NOMO-1 treated with DMSO at 0.1 percent for 48 hours (cell line): ENCODE results near the gene CRHR2.

Experiments
- DNase-seq: peaks from one replicate; lab custom pipeline; 2025; ENCODE audit not compliant: unreplicated experiment; lab: John Stamatoyannopoulos, UW

Gene CRHR2

DNA sequence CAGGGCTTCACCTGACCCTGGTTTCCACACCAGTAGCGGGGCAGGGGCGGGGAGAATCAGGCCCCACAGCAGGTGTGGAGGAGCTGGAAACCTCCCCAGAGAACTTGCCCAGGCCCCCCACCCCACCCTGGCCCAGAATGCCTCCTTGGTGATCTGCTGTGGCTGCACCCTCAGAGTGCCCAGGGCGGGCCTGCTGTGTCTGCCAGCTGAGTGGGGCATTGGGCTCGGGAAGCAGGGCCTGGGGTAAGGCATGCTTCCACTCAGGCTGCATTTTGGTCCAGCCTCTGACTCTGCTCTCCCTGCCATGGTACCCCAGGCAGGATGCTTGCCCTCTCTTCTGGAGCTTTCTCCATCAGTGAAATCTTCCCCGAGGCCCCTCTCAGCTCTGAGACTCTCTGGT is 1.1 kb upstream of the CRHR2 start:
- DNase-seq, result no peak

DNA sequence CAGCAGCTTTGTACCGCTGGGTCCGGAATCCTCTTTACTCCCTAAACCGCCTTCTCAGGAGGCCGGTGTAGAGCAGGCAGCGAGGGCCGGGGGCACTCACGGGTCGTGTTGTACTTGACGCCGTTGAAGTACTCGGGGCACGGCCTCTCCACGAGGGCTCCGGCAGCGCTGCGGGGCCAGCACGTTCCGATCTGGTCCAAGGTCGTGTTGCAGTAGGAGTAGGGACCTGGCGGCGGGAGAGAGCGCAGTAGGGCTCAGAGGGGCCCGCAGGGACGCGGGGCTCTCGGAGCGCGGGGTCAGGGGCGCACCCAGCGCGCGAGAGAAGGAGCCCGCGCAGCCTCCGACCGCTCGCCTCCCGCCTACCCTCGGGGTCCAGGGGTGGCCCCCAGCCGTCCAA is 443 bp downstream of the CRHR2 start:
- no peak for DNase-seq

DNA sequence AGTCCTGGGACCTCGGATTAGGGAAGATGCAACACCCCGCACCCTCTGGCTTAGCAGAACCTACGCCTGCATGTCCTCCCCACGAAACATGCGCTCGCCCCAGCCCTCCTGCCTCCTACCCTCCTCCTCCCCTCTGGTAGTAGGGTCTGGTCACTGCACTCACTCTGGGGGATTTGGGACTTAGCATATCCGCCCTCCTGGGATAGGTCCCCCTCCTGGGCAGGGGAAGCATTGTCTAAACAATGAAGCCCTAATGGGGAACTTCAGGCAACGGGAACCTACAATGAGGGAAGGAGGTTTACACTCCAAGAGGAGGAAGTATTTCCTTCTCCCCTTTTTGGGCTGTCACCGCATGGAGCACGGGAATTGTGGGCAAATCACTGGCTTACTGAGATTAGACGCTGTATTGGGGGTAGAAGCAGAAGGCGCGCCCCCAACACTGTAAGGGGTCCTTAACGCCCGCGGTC is 892 bp downstream of the CRHR2 start:
- DNase-seq, result no peak

DNA sequence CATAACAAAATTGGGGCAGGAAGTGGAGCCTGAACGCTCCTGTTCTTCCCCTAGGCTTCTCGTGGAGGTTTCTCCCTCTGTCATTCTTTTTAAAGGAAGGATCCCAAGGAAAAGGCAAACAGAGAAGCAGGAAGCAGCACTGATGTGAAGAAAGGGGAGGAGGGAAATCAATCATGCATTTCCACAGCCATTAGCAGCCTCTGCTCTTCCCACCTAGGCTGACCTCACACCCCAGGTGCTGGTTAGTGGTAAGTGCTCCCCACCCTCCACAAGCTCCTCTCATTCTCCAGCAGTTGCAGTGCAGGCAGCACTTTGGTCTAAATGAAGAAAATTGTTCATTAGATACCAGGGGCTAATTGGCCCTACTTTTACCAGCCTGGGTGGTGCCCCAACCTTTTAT is 2.6 kb downstream of the CRHR2 start:
- DNase-seq, result no peak

DNA sequence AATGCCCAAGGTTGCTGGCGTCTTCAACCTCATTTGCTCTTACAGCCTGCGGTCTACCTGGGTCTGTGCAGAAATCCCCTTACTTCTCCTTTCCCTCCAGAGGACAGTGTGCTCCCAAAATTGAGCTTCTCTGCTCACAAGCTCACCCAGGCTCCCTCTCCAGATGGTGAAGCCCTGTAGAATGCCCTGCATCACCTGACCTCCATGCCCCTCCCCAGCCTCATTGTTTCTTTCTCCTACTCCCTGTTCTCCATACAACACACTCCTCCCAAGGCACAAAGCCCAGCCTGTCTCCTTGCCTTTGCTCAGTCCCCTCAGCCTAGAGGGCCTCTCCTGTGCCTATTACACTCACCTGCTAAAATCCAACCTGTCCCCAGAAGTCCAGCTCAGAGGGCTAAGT is 3.5 kb downstream of the CRHR2 start:
- DNase-seq, result no peak

DNA sequence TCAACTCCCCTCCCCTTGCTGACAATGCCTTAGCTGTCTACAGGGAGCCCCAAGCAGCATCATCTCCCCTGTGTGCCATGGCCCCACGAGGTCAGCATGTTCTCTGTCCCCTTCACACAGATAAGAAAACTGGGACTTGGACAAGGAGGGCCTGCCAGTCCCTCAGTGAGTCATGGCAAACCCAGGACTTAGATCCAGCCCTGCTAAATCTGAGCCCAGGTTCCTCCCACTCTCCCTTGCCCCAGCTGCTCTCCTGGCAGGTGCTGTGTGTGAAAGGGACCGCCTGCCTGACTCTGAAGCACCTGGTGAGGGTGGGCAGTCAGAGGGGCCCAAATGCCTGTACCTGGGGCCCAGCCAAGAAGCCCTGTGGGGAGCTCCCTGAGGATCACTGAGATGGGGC is 7.4 kb downstream of the CRHR2 start:
- DNase-seq, result no peak

DNA sequence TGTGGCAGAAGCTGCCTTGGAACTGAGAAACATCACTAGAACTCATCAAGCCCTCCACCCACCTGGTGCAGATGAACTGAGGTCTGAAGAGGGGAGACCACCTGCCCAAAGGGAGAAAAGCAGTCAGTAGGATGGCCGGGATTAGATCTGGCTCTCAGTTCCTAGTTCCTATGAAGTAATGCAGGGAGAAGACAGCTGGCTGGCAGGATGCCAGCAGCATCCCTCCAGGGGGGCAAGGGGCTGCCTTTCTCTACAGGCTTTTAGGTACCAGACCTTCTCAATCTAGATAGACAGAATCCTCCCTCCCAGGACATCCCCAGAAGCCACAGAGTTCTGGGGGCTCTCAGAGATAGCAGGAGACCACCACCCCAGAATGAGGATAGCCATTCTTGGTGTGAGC is 7.8 kb downstream of the CRHR2 start:
- DNase-seq, result no peak

DNA sequence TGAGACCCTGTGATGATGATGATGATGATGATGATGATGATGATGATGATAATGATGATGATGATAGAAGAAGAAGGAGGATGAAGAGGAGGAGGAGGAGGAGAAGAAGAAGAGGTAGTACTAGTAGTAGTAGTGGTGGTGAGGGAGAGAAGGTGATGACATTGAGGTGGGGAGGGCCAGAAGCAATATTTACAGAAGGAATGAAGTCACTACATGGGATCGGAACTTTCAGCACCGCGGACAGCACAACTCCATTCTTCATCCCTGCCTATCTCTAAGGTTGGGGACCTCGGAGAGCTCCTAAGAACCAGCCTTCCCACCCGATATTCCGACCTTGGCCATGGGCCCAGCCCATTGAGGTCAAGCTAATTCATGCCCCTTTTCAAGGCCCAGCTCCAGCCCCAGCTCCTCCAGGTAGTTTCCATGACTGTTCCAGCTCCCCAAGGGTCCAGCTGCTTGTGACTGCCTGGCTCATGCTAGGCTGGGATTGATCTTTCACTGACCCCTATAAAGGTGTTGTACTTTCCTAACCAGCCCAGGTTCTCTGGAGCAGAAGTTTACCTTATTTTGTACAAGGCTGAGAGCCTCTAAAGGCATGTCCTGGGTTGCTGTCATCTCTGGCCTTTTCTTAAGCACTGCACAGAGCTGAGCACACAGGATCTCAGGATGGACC is 10.3 kb downstream of the CRHR2 start:
- peak; percentile 28 for DNase-seq

DNA sequence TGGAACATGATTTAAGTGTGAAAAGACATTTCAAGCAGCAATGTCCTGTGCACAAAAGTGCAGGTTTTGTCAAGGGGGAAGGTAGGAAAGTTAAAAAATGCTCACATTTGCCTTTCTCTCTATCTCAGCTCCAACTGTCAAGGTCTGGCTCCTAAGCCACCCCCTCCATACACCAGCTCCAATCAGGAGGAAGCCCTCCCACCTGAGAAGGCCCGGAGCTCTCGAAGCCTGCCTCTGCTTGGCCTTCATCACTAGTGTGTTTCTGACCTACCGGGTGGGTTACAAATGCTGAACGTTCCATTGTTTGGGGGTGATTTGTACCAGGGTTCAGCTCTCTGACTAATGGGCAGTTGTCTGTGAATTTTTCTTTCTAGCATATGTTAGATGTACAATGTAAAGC is 14.2 kb downstream of the CRHR2 start:
- no peak for DNase-seq

DNA sequence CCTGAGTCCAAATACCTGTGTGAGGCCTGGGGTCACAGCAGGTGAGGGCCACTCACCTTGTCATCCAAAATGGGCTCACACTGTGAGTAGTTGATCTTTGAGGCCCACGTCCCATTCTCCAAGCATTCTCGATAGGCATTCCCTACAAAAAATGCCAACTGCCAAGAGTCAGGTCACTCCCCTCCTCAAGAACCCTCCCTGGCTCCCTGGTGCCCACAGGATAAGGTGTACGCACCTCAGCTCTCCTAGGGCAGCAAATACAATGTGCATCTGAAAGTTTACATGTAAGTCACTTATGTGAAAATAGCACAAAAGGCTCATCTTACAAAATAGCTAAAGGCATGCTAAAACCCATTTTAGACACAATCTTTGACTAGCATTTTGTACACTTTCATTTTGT is 15.1 kb downstream of the CRHR2 start:
- no peak for DNase-seq

DNA sequence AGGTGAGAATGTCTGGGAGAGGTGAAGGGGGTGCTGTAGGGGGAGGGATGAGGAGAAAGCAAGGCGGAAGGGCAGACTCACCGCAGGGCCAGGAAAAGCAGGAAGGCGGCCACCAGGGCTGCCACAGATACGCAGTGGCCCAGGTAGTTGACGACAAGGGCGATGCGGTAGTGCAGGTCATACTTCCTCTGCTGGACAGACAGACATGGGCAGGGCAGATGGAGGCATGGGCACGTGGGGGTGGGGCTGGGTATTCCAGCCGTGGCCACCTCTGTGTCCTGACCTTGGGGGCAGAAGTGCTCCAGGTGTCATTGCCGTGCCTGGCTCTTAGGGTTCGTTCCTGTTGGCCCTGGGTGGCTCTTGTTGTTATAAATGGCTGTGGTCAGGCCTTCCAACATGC is 16.8 kb downstream of the CRHR2 start:
- DNase-seq, result no peak

DNA sequence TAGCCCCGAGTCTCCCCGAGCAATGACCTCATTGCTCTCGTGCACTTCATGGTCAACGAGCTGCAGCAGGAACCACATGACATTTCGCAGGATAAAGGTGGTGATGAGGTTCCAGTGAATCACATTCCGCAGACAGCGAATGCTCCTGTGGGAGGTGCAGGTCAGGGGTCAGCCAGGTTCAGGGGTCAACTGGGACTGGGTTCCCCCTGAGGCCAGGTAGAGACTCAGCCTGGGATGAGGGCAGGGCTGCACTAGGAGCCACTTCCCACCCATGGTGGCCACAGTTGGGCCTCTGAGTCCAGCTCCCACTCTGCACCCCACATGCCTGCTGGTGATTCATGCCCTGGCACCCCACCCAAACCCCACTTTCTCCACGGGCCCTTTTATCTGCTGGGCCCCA is 17.2 kb downstream of the CRHR2 start:
- DNase-seq, result no peak

DNA sequence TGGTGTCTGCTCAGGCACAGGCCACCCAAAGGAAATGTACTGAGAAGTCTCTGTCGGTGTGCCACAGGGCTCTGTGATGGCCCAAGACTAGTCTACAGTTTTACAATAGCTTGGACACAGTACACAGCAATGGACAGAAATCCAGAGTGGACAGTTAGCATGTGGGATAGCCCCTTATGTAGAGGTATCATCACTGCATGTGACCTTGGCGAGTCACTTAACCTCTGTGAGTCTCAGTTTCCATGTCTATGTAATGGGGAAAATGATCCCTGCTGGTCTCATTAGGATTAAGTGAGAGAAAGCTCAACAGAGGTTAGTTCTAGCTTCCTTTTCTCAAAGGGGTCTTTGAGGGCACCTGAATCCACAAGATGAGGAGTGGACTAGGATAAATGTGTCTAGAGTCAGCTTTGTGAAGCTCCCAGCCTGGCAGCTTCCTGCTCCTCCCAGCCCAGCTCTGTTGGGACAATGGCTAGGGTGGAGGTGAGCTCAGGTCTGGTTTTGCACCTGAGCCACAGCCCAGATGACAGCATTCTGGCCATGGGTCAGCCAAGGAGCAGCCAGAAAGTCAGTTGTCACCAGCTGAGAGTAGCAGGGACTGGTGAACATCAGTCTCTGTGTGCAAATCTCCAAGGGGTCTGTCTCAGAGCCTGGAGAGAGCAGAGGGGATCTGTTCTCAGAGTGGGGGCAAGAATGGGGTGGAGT is 17.9 kb downstream of the CRHR2 start:
- no peak for DNase-seq

DNA sequence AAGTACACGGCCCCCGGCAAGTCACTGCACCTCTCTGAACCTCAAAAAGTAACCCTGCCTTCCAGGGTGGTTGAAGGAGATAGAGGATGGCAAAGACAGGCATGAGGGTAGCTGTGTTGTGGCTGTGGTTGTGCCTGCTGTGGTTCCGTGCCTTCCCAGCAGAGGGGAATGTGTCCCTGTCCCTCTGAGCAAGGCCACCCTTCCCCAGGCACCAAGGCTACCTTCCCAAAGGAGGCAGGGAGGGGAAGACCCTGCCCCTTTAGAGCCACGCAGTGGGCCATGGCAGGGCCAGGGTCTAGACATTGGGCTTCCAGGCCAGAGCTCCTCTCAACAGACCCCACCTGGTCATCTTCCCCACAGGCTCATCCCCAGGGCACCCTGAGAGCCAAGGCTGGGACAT is 18.8 kb downstream of the CRHR2 start:
- DNase-seq, result no peak

DNA sequence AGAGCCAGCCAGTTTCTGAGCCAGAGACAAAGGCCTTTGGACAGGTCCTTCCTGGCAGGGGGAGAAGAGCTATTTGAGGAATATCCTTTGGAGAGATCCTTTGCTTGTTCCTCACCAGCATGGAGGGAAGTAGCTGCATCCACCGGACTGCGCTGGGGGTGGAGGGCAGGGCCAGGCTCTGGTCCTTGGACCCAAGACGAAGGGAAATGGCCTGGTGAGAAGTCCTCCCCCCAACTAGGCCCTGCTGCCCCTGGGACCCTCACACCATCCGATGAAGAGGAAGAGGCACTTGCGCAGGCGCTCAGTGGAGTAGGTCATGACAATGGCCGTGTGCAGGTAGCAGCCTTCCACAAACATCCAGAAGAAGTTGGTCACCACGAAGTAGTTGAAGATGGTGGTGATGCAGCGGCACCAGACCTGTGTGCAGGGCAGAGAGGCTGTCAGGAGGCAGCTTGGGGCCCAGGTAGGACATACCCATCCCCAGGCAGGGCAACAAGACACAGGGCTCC is 19.8 kb downstream of the CRHR2 start:
- no peak for DNase-seq

DNA sequence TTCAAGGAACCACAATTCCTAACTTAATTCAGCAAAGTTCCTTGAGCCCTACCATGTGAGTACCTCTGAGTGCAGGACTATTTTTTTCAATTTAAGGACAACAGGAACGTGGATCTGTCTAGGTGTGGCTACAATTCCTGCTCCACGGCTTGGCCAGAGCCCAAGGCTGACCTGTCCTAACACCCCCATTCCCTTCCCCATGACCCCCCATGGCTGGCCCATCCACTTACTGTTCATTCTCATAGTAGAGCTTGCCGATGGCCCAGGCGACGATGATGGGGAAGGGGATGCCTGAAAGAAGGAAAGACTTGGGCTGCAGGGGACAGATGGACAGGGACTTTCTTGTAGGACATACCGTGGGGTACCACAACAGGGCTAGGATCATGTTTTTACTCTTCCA is 20.3 kb downstream of the CRHR2 start:
- DNase-seq, result no peak

DNA sequence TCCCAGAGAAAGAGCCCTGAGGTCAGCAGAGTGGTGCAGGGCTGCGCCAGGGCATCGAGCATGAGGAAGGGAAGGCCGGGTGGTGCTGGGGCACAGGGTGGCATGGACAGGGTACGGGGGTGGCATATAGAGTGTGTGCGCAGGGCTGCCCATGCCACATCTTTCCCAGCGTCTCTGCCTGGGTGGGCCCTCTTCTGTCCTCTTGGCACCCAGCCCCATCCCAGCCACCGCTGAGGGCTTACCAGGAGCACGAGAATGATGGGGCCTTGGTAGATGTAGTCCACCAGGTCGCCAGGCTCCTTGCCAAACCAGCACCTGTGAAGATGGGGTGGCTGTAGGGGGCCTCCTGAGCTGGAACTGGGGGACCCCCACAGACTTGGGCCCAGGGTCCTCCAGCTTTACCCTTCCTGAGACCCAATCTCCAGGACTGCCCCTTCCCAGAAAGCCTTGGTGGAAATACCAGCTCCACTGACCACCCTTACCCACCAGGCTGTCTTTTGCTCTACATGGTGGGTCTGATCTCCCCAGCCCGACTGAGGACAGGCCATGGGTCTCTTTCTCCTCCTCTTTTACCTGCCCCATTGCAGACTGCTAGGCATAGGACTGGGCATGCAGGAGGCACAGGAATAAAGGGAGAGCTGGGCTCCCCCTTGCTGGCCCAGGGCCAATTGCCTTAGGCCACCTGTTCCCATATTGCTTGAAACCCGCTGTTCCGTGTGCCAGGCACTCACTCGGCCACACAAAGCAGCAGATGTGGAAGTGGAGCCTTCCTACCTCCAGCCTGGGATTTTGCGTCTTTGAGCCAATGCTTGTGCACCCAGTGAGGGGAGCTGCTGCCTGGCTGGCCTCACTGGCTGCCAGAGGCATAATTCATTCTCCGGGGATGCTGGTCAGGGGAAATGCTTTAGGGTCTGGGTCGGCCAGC is 21.7 kb downstream of the CRHR2 start:
- DNase-seq, result no peak

DNA sequence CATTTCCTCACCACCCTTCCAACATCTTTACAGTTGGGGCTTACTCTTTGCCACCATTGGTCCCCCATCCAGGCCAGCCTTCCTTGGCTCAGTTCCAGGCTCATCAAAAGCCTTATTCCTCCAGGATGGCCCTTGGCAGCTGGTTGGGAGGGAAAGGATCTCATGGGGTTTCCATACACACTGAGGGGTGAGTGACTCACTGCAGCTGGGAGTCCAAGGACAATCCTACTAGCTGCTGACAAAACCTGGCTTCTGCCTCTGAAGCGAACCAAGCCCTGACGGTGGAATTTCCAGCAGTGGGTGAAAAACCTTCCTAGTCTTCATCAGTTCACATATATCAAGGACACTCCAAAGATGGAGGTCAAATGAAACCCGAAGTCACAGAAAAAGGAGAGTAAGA is 22.9 kb downstream of the CRHR2 start:
- no peak for DNase-seq

DNA sequence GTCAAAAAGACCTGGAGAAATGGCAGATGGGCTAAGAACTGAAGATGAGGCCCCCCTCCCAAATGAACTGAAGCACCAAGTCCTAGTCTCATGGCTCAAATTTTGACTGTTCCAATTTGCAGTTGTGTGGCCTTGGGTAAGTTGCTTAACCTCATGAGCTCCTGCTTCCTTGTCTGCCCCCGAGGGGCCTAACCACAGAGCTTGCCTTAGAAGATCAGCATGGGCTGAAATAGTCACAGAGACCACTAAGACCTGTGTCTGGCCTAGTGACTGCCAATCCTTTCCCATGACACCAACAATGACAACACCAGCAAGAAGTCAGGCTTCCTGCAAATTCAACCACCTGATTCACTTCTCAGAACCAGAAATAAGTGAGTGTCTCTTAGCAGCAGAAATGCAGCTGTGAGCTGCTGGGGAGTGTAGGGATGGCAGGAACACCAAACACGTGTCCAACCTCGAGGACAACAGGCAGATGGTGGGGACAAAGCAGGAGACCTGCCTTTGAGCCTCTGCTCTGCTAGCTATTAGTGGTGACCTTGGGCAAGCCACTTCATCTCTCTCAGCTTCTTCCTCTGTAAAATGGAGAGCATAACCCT is 23.7 kb downstream of the CRHR2 start:
- DNase-seq, result peak; percentile 33

DNA sequence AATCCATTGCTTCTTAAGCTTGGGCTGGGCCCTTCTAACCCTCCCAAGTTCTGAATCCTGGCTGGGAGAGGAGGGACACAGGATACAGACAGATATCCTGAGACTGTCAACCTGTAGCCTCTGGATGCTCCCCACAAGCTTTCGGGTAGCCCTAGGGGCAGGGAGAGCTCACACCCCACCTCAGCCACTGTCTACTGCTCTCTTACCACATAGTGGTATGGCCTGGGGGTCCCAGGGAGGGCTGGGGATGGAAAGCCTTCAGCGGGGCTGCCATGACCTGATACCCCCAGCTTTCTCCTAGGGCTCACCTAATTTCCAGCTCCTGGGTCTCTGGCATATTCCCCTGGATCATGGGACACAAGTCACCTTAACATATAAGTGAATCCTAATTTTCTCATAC is 25.1 kb downstream of the CRHR2 start:
- DNase-seq, result no peak
